CD4-positive, alpha-beta T cell treated with Interleukin-15 for 1 hour (primary cell): ENCODE data around the gene GSG1L.

Experiments used
- DNase-seq: peaks from one replicate; pipeline ENCODE4 v3.0.0-alpha.2; 2020

Gene GSG1L

GRCh38 chr16:28063591-28064061 lies at the start of gene GSG1L:
GSG1L (minus strand) TSS chr16:28063714; CDS start chr16:28063424, 290 bp downstream.
- DNase-seq: no peak

- DNase-seq: no peak
Observed at GRCh38 chr16:28112908-28113307, 49.4 kb upstream of the GSG1L start.

GRCh38 chr16:28110977-28111376 lies 47.5 kb upstream of the GSG1L start:
- no peak for DNase-seq

GRCh38 chr16:28110479-28110878 lies 47.0 kb upstream of the GSG1L start:
- DNase-seq: no peak

GRCh38 chr16:28110074-28110473 lies 46.6 kb upstream of the GSG1L start:
- no peak for DNase-seq

- DNase-seq: no peak
Observed at GRCh38 chr16:28108590-28109247, 45.2 kb upstream of the GSG1L start.

GRCh38 chr16:28107232-28107631 lies 43.7 kb upstream of the GSG1L start:
- DNase-seq: no peak

GRCh38 chr16:28106467-28107215 lies 43.1 kb upstream of the GSG1L start:
- DNase-seq: no peak

GRCh38 chr16:28105954-28106353 lies 42.4 kb upstream of the GSG1L start:
- DNase-seq: no peak

GRCh38 chr16:28105297-28105696 lies 41.8 kb upstream of the GSG1L start:
- no peak for DNase-seq

GRCh38 chr16:28104404-28104803 lies 40.9 kb upstream of the GSG1L start:
- DNase-seq: no peak

- no peak for DNase-seq
Observed at GRCh38 chr16:28103516-28104170, 40.1 kb upstream of the GSG1L start.

GRCh38 chr16:28101533-28101890 lies 38.0 kb upstream of the GSG1L start:
- DNase-seq: no peak

- DNase-seq: no peak
Observed at GRCh38 chr16:28100810-28101532, 37.5 kb upstream of the GSG1L start.

GRCh38 chr16:28098959-28099945 lies 35.7 kb upstream of the GSG1L start:
- no peak for DNase-seq

- DNase-seq: no peak
Observed at GRCh38 chr16:28098171-28098958, 34.9 kb upstream of the GSG1L start.

GRCh38 chr16:28096983-28097899 lies 33.7 kb upstream of the GSG1L start:
- DNase-seq: no peak

- no peak for DNase-seq
Observed at GRCh38 chr16:28093385-28093725, 29.8 kb upstream of the GSG1L start.

GRCh38 chr16:28092721-28093384 lies 29.3 kb upstream of the GSG1L start:
- DNase-seq: no peak

- no peak for DNase-seq
Observed at GRCh38 chr16:28091656-28092055, 28.1 kb upstream of the GSG1L start.
